Measurements from ENCODE around the gene SCIMP.

DNA sequence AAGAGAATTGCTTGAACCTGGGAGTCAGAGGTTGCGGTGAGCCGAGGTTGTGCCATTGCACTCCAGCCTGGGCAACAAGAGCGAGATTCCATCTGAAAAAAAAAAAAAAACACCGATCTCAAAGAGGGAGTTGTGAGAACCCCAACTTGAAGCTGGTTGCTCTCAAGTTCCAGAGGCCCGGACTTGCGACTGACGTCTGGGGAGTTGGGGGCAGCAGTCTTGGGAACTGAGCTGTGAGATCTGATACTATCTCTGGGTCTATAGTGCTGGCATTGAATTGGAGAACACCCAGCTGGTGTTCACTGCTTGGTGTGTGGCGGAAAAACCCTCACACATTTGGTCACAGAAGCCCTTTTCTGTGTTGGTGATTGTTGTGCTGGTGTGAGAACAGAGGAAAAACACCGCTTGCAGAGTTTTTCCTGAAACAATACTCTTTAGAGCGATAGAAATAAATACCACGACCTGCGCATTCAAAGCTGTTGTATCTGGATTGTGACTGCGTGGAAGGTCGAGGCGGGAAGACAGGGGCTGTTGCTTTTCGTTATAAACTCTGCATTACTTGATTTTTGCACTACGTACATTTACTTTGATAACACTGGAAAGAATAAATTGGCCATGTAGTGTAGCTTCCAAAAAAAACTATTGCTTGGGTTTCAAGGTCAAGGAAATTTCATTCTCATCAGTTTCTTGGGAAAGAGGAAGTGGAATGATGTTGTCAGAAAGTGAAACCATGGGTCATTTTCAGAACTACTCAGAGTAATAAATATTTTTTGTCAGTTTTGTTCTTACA lies 8.8 kb downstream of the SCIMP start:
- TF ChIP-seq POLR2AphosphoS5 (IDR thresholded peaks at IDR 0.05; ENCODE audit: low read depth, low read length) (no peak), TAF1 (IDR thresholded peaks at IDR 0.05; ENCODE audit: borderline replicate concordance, insufficient read depth, low read length) (no peak)
